Transverse colon (tissue), 4 donors: ENCODE measurements around the gene SUMO1. TPM values are rescaled to one million over a fixed set of nuclear protein-coding genes. Genes with fewer than 3 reads are reported as not detected.
A peak's percentile ranks its signal among the peaks of the same experiment; 100 is the strongest.
"Not testable (repeated sequence)": the region's sequence is repeated elsewhere in the genome, so short reads cannot be mapped to it uniquely, and the experiment has no call there.

ENCODE experiments used
- DNase-seq: peaks from one replicate; pipeline ENCODE4 v3.0.0-alpha.2; 2019
- H3K27ac ChIP-seq, 4 donors: fragments of 200-600 bp; sonication (generic); 2 replicates each; pipeline ENCODE4 v1.5.1; 2016 to 2018; ENCODE audit warnings: inconsistent platforms in 4 of 4
- H3K27me3 ChIP-seq: fragments of 200-600 bp; sonication (generic); 2 replicates; pipeline ENCODE4 v1.5.1; 2017; ENCODE audit warnings: inconsistent platforms
- H3K36me3 ChIP-seq, 4 donors: fragments of 200-600 bp; sonication (generic); 2 replicates each; pipeline ENCODE4 v1.5.1; 2017 to 2019; ENCODE audit warnings: inconsistent platforms in 4 of 4
- H3K4me1 ChIP-seq, 4 donors: fragments of 200-600 bp; sonication (generic); 2 replicates each; pipeline ENCODE4 v1.5.1; 2017 to 2020; ENCODE audit warnings: inconsistent platforms in 4 of 4
- H3K4me3 ChIP-seq, 4 donors: fragments of 200-600 bp; sonication (generic); 1 replicate in 1 of 4; 2 replicates in 3 of 4; pipeline versions ENCODE4 v1.5.1 to v1.6.1; 2017 to 2019; ENCODE audit warnings: inconsistent platforms in 4 of 4
- H3K9me3 ChIP-seq, 2 donors: fragments of 200-600 bp; sonication (generic); 2 replicates each; pipeline ENCODE4 v1.5.1; 2017 to 2019; ENCODE audit warnings: inconsistent platforms in 2 of 2
- CTCF ChIP-seq, 5 experiments: fragments of 200-600 bp in 3 of 5; fragments of 450-650 bp in 2 of 5; sonication (generic) in 3 of 5; IDR thresholded peaks; 1 replicate in 2 of 5; 2 replicates in 3 of 5; pipeline ENCODE4 v1.5.1; 2016 to 2017; ENCODE audit warnings: antibody characterized with exemption in 5 of 5, inconsistent platforms in 3 of 5, mild to moderate bottlenecking in 2 of 5, moderate library complexity in 1 of 5
- EP300 ChIP-seq: sonication (generic); formaldehyde crosslinking; IDR thresholded peaks from one replicate; pipeline ENCODE4 v1.6.1; 2017; ENCODE audit warnings: antibody characterized with exemption, low read depth
- POLR2A ChIP-seq: fragments of 450-650 bp; IDR thresholded peaks from one replicate; pipeline ENCODE4 v1.6.1; 2016; ENCODE audit warnings: antibody characterized with exemption, mild to moderate bottlenecking, moderate library complexity
- POLR2AphosphoS5 ChIP-seq, 3 donors: sonication (generic); formaldehyde crosslinking; IDR thresholded peaks; one replicate each; pipeline ENCODE4 v1.6.1; 2016; ENCODE audit warnings: antibody characterized with exemption in 3 of 3
- WGBS, 2 donors: methylation state at CpG; one replicate each; pipeline ENCODE4 v1.1.5; 2018; ENCODE audit warnings: low coverage in 1 of 2; 5-methylcytosine and 5-hydroxymethylcytosine counted together
- in situ Hi-C, 4 donors: fragments of 200-750 bp; cut with MboI; loops; one replicate each; pipeline versions ENCODE4 v1.15.0 to v1.15.1; 2017; ENCODE audit warnings: low sequenced_read_pairs in 3 of 4, low pct_ligation_motif_present in 1 of 4, low pct_unique_long_range_greater_than_20kb in 1 of 4
- intact Hi-C: fragments of 100-400 bp; cut with DNase I; formaldehyde crosslinking; loops from one replicate; pipeline ENCODE4 v1.15.1; 2023; ENCODE audit warnings: low total_unique reads
- total RNA-seq, 4 donors: library from RNA; depleted of rRNA; stranded (reverse); fragments of >200 nt; gene quantifications; one replicate each; pipeline ENCODE4 v1.1.0, GENCODE V29; 2016

The SUMO1 gene
- total RNA-seq: 10 to 100 TPM; 15.3 to 69.1 (median 54.3) TPM

GRCh38 chr2:202238234-202239197 lies at the start of gene SUMO1:
SUMO1 (minus strand) TSS chr2:202238597; CDS start chr2:202238451, 146 bp downstream.
- Histone ChIP-seq H3K4me1 (peaks cover 10 to 22% (median 16%) of the 10 kb centered on the region in 4 donors), H3K27me3 (no peaks in the 10 kb centered on the region), H3K4me3 (peak within 1 kb of the TSS; percentile 81 to 99 (median 92)), H3K36me3 (no peaks in the 10 kb centered on the region), H3K9me3 (no peaks in the 10 kb centered on the region), H3K27ac (peak within 1 kb of the TSS; percentile 86 to 95 (median 92))
- 4 to 8% methylated on average over 20 to 47 of the region's 54 CpGs for WGBS, 2 donors
- DNase-seq: peak; percentile 92
- TF ChIP-seq EP300 (no peak), POLR2A (peak; percentile 61), POLR2AphosphoS5 (IDR thresholded peaks at IDR 0.05) (peak; percentile 80 to 85 (median 82)), CTCF (IDR thresholded peaks at IDR 0.05) (no peak)
- in situ Hi-C loops (no loop called here), intact Hi-C loops (no loop called here)

- no peak overlapping the region for H3K4me3 ChIP-seq
- H3K27me3 ChIP-seq: no peaks in the 10 kb centered on the region
- no peak overlapping the region for H3K27ac ChIP-seq
- peaks cover 0 to 81% (median 28%) of the 10 kb centered on the region in 4 donors for H3K36me3 ChIP-seq
- no peaks in the 10 kb centered on the region for H3K9me3 ChIP-seq
- no peak for TF ChIP-seq POLR2AphosphoS5 (IDR thresholded peaks at IDR 0.05)
- TF ChIP-seq CTCF (IDR thresholded peaks at IDR 0.05): no peak
- TF ChIP-seq POLR2A: no peak
- in situ Hi-C loops (no loop called here), intact Hi-C loops (no loop called here)
- no peak for DNase-seq
- H3K4me1 ChIP-seq: no peaks in the 10 kb centered on the region
These were observed 48.2 kb upstream of the SUMO1 start for GRCh38 chr2:202286595-202286994.

GRCh38 chr2:202278944-202279343 lies 40.5 kb upstream of the SUMO1 start:
- whole genome bisulfite sequencing, 2 donors: 16 to 17% methylated on average over 1 of the region's 1 CpG
- Histone ChIP-seq H3K27ac (peak overlapping the region in 1 of 4 donors; percentile 19), H3K4me3 (no peak overlapping the region), H3K9me3 (no peaks in the 10 kb centered on the region), H3K27me3 (no peaks in the 10 kb centered on the region), H3K36me3 (peaks cover 0 to 45% (median 20%) of the 10 kb centered on the region in 4 donors), H3K4me1 (peaks cover 0 to 6% (median 0%) of the 10 kb centered on the region in 4 donors)
- no peak for TF ChIP-seq EP300
- TF ChIP-seq POLR2A: no peak
- no peak for TF ChIP-seq POLR2AphosphoS5 (IDR thresholded peaks at IDR 0.05)
- peak; percentile 40 to 52 (median 48) for TF ChIP-seq CTCF (IDR thresholded peaks at IDR 0.05)
- in situ Hi-C loops: no loop called here
- intact Hi-C loops: no loop called here
- DNase-seq: no peak

- H3K36me3 ChIP-seq: peaks cover 0 to 38% (median 16%) of the 10 kb centered on the region in 4 donors
- no peak for TF ChIP-seq CTCF (IDR thresholded peaks at IDR 0.05)
- no peak for TF ChIP-seq POLR2A
- TF ChIP-seq EP300: no peak
- no peak for TF ChIP-seq POLR2AphosphoS5 (IDR thresholded peaks at IDR 0.05)
- intact Hi-C loops: no loop called here
- WGBS, 2 donors: 64 to 65% methylated on average over 6 of the region's 6 CpGs
- no peak for DNase-seq
- peak overlapping the region in 1 of 4 donors; percentile 19 for H3K27ac ChIP-seq
- peaks cover 0 to 6% (median 0%) of the 10 kb centered on the region in 4 donors for H3K4me1 ChIP-seq
- in situ Hi-C loops: no loop called here
- no peaks in the 10 kb centered on the region for H3K27me3 ChIP-seq
- H3K4me3 ChIP-seq: no peak overlapping the region
- no peaks in the 10 kb centered on the region for H3K9me3 ChIP-seq
These were observed 39.8 kb upstream of the SUMO1 start for GRCh38 chr2:202278036-202278760.

GRCh38 chr2:202276078-202276720 lies 37.8 kb upstream of the SUMO1 start:
- peaks cover 0 to 20% (median 9%) of the 10 kb centered on the region in 4 donors for H3K36me3 ChIP-seq
- DNase-seq: not testable (repeated sequence)

More at GRCh38 chr2:202276078-202276720, 37.8 kb upstream of the SUMO1 start:
- in situ Hi-C loops, H3K4me3 ChIP-seq, H3K27me3 ChIP-seq, H3K27ac ChIP-seq, H3K9me3 ChIP-seq, intact Hi-C loops: not testable (repeated sequence)
- WGBS, 2 donors: 79 to 86% methylated on average over 5 to 11 of the region's 11 CpGs
- peaks cover 0 to 13% (median 0%) of the 10 kb centered on the region in 4 donors for H3K4me1 ChIP-seq
